T-helper 2 cell treated with Interferon-gamma antibody and Interleukin-4, amounts not matched to agents 100 ng/mL and 5 ng/mL, for 36 hours (primary cell): Measurements from ENCODE around the gene ADCY2. TPM values are rescaled to one million over a fixed set of nuclear protein-coding genes. Genes with fewer than 3 reads are reported as not detected.

Source experiments
- intact Hi-C: fragments of 100-400 bp; cut with micrococcal nuclease; formaldehyde crosslinking; loops from one replicate; pipeline ENCODE4 v1.15.1; 2023
- total RNA-seq: library from RNA; stranded (reverse); gene quantifications from 2 replicates; pipeline ENCODE4 v1.2.3, GENCODE V29; 2022

ADCY2 gene
- total RNA-seq, 1 donor from 2014 or later, result not detected

DNA sequence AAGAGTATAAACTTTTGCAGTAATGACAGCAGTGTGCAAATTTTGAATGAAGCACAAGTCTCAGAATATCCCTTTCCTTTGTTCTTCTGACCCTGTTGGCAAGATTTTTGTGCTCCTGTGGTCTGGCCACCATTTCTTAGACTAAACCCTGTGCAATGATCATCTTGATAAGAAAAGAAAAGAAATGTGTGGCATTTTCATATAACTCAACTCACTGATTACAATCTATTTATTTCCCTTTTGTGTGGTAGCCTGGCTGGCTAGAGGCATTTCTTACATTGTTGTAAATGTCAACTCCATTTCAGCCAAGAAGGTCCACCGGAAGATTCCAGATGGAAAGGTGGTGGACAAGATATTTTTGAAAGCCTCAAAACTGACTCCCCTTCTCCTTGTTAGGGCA is 41.9 kb downstream of the ADCY2 start:
- intact Hi-C loops, result no loop called here

DNA sequence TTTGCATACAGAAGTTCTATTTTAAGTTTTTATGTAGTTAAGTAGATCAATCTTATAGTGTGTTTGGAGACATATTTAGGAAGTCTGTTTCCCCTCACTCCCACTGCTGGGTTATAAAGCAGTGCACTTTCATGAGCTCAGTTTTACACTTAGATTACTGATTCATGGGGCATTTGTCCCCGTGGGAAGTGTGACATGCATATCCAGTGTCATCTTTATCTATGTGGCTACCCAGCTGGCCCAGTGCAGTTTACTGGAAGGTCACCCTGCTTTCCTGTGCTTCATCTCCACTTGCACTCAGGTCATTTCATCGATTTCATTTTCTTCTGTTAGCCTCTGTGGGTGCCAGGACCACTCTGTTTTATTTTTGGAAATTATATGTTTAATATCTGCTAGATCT is 49.1 kb downstream of the ADCY2 start:
- intact Hi-C loops, result no loop called here

DNA sequence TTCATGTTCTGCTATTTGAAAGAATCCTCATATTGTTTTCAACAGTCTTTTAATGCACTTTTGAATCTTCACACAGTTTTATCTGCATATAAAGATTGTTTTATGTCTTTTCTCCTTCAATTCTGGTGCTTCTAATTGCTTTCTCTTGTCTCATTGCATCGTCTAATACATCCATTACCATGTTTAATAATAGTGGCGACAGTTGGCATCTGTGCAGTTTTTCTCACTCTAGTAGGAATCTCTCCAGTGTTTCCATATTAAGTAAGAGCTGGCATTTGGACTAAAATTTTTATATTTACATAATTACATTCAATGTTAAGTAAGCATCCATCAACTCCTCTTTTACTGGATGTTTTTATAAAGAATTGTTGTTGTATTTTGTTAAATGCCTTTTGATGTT is 49.9 kb downstream of the ADCY2 start:
- intact Hi-C loops, result no loop called here

DNA sequence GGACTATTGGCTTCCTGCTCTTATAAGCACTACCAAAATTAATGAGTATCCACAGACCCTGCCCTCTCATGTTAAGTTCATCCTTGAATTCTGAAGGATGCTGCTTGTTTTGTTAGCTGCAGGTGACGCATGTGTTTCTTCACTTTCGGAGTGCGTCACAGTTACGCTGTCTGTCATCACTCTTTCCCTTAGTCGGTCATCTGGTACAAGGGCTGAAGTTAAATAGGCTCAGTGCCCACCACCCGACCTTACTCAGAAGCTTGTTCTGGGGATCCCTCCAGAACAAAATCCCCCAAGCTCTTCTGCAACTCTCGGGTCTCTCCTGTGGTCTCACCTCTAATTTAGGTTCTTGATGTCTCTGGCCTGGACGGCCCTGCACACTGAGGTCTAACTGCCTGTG is 51.0 kb downstream of the ADCY2 start:
- intact Hi-C loops, result no loop called here

DNA sequence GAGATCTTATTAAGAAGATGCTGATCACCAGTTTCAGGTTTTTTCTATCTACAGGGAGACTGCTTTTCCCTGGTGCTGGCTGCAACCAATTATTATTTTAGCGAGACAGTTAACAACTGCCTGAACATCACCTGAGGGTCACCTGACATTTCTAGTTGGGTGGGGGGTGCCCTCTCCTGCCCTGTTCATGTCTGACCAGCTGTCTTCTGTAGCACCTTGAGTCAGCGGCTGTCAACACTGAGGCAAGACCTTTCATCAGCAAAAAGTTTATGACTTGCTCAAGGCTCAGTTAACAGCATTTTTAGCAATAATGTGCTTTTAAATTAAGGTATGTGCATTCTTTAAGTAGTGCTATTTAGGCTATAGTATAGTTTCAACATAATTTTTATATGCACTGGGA is 58.0 kb downstream of the ADCY2 start:
- intact Hi-C loops, result no loop called here

DNA sequence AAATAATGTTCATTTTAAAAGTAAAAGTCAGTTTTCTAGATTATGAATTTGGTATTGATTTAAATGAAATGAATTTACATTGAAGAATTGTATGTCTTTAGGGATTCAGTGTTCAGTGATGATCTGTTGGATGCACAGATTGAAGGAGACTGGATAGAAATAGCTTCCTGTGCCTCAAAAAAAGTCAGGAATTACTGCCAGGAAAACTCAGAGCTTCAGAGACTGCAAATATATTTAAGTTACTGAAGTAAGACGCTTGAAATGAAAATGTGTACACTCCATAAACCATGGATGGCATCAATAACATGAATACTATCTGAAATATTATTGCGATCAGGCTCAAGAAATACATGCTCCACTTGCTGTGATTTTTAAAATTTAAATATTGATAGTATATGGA is 60.3 kb downstream of the ADCY2 start:
- intact Hi-C loops, result no loop called here

DNA sequence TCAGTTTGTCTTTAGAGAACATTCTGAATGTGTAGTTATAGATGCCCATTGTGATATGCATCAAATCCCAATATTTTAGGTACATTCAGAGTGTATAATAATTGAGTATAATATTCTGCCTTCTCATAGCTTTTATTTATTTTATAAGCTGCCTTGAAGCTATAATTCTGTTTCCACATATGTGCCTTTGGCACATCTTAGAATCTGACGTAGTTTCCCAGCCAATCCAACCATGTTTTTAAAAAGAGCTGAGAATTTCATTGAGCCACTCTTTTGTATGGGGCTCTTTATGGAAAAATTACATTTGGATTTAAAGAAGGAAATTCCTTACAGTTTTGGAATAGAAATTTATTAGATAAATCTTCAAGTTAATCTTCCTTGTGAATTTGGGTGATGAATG is 65.4 kb downstream of the ADCY2 start:
- intact Hi-C loops, result no loop called here

DNA sequence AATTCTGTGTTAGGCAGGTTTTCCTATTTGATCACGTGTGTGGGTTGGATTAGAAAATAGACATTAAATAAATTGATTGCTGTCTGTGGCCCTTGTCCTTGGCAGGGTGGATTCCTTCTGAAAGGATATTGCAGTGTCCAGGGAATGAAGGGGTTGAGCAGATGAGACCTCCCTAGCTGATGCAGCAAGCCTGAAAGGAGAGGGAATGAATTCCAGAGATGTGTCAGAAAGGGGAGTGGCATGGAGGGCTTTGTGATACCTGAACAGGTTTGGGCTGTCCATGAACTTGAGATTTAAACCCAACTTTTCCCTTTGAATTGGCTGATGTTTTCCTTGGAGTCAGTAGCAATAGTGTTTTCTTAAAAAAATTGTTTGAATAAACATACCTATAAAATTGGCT is 66.8 kb downstream of the ADCY2 start:
- intact Hi-C loops, result no loop called here

DNA sequence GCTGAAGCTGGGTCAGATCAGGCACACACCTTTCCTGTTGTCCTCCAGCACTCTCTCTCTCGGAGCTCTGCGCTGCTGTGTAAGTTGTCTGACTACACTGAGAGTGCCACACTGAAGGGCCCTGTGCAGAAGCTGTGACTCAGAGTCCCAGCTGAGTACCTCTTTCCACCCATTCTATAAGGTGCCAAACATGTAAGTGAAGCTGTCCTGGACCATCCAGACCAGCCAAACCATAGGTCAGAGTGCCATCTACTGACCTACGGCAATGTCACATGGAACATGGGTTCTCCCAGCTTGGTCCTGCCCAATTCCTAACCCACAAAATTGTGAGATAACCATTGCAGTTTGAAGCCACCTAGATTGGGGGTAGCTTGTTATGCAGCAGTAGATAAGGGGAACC is 68.2 kb downstream of the ADCY2 start:
- intact Hi-C loops, result no loop called here

DNA sequence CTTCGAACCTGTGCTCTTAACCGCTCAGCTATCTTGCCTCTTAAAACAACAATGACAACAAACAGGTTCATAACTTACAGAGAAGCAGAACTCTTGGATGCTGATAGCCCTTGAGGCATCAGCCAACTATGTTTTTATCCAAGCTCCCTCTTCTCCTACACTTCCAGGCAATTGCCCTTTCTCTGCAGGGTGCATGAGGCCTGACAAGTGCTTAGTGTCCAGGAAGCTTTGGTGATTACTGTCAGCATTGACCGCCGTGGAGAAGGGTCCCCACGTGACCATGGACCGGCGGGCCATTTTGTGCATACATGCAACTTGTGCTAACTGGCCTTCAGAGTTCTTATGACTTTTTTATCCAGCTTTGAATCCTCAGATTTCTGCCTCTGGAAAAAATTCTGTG is 71.2 kb downstream of the ADCY2 start:
- intact Hi-C loops, result no loop called here

DNA sequence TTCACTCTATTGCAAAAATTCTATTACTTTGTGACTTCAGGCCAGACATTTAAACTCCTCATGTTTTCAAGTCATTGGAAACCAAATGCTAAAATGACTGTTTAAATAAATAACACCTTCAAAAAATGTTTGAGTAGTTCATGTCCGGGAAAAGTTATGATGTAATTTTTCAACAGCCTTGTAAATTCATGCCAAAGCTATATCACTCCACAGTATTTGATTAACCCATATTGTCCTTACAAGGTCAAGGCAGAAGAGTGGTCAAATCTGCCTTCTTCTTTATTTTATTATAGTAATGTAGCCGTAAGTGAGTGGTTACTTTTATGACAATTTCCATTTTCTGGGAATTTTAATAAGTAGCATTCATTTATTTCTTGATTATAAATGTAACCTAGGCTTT is 72.8 kb downstream of the ADCY2 start:
- intact Hi-C loops, result no loop called here

DNA sequence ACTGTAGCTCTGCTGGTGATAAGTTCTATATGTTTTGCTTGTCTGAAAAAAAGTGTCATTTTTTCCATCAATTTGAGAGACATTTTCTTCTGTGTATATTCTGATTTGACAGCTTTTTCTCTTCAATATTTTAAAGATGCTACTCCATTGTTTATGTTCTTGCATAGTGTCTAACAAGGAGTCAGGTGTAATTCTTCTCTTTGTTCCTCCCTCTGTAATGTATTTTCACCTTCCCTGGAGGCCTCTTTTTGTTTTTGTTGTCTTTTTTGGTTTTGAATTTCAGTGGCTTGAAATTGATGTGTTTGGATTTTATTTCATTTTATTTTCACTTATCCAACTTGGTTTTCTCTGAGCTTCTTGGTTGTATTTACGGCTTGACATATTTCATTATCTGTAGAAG is 75.8 kb downstream of the ADCY2 start:
- intact Hi-C loops, result no loop called here

DNA sequence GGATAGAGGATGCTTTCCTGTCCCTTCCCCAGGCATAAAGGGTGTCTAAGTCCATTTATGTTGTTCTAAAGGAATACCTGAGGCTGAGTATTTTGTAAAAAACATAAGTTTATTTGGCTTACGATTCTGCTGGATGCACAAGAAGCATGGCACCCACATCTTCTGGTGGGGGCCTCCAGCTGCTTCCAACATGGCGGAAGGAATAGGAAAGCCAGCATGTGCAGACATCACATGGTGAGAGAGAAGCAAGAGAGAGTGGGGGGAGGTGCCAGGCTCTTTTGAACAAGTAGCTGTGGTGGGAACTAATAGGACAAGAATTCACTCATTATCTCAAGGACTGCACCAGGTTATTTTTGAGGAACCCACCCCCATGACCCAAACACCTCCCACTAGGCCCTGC is 77.2 kb downstream of the ADCY2 start:
- intact Hi-C loops, result no loop called here

DNA sequence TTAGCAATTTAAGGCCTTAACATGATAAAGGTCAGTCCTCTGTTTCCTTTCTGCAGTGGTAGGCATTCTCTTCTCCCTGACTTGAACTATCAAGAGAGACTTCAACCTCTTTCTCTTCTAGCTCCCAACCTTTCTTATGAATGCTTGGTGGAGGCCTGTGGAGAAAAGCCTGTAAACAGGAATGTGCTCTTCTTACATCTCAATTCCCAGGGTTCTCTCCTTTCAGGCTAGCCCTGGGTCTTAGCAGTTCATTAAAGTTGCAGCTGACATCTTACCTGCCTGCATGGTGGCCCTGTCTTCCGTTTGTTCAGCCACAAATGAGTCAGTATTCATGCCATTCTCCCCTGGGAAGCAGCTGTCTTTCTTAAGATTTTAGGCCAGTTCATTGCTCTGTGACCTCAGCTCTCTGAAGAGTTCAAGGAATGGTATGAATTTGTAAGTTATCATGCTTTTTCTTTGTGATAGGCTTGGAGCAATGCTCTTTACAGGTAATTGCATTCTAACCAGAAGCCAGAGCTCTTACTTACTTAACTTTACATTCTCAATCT is 77.8 kb downstream of the ADCY2 start:
- intact Hi-C loops, result no loop called here

DNA sequence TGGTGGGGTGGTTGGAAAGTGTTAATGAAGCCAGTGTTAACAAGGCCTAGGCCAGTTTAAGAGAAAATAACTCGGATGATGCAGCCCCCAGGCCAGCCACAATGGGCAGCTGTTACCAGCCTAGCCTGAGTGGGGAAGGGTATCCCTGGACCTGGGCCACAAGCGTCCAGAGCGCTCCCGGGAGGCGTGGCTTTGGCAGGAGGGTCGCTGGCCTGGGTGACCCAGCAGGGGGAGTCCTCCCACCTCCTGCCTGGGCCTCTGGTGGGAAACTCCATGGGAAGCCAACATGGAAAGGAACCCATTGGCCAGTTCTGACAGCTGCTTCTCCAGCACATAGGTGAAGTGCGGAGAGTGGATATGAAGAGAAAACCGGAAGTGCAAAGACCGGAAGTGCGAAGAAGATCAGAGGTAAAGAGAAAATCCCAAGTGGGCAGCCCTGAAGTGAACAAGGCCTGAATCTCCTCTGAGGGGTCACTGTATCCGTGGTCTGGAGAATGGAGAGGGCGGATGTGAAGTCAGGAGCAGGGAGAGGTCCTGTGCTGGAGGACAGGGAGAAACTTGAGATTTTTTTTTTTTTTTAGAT is 79.0 kb downstream of the ADCY2 start:
- intact Hi-C loops, result no loop called here

DNA sequence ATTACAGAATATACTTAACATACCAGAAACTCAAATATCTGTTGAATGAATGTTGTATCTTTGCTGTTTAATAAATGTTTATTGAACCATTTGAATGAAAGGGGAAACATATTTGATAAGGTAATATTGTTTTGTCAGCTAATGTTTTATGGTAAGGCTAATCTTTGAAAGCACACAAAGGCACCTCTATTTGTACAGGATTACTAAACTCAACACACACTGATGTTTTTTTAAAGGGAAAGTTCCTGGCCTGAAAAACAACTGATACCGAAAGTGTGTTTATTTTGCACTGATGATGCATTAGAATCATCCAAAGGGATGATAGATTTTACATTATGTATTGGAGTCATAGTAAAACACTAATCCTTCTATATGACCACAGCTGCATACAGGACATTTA is 82.5 kb downstream of the ADCY2 start:
- intact Hi-C loops, result no loop called here

DNA sequence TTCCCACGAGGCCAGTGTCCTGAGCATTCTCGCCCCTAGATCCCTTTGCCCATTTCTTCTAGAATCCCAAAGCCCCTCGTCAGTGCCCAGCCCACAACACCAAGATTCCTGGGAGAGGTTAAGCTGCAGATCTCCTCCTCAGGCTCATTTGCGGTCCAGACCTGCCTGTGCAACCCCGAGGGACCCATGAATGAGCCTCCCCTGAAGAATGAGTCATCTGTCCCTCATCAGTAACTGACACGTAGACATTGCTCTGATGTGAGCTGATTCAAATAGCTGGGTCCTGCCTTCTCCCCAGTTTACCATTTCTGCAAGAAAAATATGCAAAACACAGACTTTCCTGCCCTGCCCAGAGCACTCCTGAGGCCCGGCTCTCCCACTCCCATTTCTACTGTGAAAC is 92.8 kb downstream of the ADCY2 start:
- intact Hi-C loops, result no loop called here

DNA sequence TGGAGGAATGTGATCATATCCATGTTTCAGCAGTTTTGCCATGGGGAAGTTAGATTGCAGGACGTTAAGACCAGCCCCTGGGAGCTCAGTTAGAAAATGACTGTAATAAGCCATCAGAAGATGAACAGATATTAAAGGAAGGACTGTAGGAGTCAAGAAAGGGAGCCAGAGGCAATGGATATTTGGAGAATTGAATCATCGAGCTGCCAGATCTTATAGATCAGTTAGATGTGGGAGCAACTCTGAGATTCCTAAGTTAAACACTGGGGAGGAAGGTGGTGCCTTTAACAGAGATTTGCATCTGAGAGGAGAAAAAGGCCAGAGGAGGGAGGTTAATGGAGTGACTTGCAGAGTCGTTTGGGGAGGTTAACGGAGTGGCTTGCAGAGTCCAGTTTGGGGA is 96.4 kb downstream of the ADCY2 start:
- intact Hi-C loops, result no loop called here

DNA sequence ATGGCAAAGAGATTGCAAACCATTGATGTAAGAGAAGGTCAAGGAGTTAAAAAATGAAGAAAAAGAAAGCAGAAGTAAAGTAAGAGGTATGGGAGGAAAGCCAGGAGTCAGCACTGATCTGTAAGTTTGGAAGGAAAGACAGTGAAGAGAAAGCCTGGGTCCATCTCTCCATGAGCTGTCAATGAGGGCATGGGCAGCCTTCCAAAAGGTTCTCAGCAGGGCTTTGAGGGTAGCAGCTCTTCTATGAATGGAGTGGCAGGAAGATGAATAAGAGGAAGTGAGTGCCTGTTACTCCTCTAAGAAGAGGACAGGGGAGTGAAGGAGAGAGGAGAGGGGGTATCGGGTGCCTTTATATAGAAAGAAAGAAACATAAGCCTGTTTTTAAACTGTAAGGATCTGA is 97.1 kb downstream of the ADCY2 start:
- intact Hi-C loops, result no loop called here

DNA sequence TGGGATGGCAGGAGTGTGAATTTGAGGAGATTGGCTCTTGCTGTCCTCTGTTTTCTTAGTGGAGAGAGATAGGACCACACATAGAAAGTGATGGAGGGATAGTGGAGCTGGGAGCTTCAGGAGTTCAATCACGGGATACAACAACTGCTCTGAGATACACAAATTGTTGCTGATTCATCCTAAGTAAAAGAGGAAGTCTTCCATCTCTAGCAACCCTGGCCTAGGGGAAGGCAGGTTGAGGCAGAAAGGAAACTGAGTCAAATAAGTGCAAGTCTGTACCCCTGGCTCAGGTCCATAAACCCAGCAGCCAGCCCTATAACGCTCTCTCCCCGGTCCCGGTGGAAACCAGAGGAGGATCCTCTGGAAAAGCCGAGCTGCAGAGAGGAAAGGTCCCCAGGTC is 97.7 kb downstream of the ADCY2 start:
- intact Hi-C loops, result no loop called here

DNA sequence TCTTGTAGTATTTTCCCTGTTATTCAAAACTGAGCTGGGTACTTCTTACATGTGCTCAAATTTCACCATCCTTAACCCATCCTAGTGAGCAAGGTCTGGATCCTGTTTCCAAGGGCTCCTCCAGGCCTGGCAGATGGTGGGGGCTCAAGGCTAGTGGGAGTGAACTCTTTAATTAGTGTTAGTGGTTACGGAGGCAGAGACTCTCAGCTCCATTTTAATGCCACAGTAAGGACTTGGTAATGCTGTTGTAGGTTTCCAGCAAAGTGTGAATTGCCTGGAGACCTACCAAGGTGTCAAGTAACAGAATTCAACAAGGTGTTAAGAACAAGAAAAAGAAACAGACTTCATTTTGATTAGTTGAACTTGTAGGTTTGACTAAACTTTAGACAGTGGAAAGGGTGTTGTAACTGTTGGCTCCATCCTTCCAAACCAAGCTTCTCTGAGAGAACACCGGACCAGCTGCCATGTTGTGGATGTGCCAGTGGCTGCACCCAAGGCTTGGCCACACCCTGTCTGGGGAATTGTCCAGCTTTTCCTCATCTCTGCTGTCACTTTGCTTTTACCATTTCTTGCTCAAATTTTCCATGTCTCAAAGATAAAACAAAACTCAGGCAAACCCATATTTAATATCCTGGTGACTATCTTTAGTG is 98.7 kb downstream of the ADCY2 start:
- intact Hi-C loops, result no loop called here

DNA sequence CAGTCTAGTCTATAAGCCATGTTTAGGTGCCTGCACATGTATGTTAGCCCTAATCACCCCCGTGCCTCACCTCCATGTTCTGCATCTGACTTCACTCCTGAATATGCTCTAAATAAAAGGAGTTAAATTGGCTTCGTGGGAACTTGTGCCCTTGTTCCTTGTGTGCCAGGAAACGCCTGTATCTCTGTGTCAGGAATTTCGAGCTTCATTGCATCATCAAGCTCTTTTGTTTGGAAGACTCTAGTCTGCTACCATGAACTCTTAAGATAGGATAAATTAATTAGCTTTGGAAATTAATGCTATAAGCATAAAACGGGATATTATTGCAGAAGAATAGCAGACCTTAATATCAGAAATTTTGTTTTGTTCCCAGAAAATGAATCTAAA is 99.2 kb downstream of the ADCY2 start:
- intact Hi-C loops, result no loop called here

DNA sequence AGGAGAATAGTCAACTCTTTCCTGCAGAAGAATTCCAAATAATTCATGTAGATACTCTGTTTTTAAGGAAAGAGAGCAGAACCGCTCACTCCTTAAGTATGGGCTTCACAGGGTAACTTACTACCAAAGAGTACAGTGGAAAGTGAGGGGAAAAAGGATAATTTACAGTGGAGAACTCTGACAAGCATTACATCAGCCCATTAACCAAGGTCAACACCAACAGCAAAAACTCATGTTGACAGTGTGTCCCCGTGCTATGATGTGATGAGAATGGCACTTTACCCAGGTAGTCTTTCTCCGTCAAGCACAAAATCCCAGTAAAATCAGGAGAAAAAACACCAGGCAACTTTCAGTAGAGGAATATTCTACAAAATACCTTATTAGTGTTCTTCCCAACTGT is 104.3 kb downstream of the ADCY2 start:
- intact Hi-C loops, result no loop called here

DNA sequence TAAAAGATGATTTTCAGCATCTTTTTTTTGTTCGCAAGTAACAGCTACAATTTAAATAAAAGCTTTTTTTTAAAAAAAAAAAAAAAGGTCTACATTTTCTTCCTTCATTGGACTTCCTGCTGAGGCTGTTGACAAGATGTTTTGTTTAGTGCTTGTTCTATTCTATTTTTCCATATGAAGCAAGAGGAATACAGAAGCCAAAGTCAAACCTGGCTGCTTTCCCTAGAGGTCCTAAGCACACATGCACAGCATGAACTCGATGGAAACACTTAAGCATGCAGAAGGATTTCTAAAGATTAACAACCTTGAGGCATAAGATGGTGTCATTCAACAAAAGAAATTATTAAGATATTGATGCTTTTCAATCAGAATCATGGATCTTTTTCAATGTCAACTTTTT is 105.1 kb downstream of the ADCY2 start:
- intact Hi-C loops, result no loop called here
